ENCODE measurements around the gene PI4KA.

The PI4KA gene

DNA sequence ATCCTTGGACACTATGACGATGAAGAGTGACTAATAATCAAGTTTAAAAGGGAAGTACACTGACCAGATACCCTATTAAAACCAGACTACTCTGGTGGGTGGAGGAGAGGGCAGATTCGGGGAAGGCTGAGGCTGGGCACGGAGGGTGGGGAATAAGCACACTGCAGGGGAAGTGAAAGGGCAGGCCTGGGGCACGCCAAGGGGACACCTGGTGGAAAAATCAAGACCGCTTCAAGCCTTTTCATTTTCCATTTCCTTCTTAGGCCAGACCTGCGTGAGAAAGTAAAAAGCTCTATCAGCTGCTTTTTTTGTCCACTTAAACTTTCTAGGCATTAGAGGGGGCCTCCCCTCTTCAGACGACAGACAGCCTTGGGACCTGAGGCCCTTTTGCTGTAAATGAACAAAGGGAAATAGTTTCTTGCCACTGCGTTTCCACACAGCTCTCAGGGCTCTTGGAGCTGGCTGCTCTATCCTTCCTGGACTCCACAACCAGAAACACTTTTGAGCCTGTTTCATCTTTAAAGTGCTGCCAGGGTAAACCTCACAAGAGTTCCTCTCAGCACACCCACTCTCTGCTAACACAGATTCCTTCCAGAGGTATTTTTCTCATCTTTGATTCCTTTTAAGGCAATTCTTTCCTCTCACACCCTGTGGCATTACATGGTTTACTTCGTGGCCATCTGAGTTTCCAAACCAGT lies 109.7 kb downstream of the PI4KA start:
- Histone ChIP-seq H3K4me3 (ENCODE audit: low read length) (no peak overlapping the region), H3K27ac (ENCODE audit: low read depth, low read length) (peak overlapping the region; percentile 56), H3K36me3 (ENCODE audit: control insufficient read depth, insufficient read depth, low read length) (peaks cover 12% of the 10 kb centered on the region), H3K9ac (ENCODE audit: low read length) (no peak overlapping the region), H3K27me3 (ENCODE audit: control insufficient read depth, insufficient read depth, low read length) (no peaks in the 10 kb centered on the region), H3K4me1 (ENCODE audit: control insufficient read depth, insufficient read depth, low read length) (peaks cover 5% of the 10 kb centered on the region)

DNA sequence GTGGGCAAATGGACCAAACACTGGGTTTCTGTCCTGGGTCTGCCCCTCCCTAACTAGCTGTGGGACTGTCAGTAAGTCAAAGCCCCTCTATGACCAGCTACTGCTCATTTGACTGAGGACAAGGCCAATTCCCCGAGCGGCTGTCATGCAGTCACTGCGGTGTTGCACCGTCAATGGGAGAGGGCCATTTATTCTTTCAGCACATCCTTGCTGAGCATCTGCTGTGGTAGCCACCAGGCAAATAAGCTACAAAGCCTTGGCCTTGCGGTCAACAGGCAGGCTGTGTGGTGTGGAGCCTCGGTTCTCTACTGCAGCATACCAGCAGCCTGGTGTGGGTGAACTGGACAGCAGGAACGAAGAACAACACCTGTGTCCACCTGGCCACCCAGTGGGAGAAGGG lies 110.5 kb downstream of the PI4KA start:
- Histone ChIP-seq H3K4me3 (ENCODE audit: low read length) (no peak overlapping the region), H3K27me3 (ENCODE audit: control insufficient read depth, insufficient read depth, low read length) (no peaks in the 10 kb centered on the region), H3K27ac (ENCODE audit: low read depth, low read length) (no peak overlapping the region), H3K36me3 (ENCODE audit: control insufficient read depth, insufficient read depth, low read length) (peaks cover 12% of the 10 kb centered on the region), H3K9ac (ENCODE audit: low read length) (no peak overlapping the region), H3K4me1 (ENCODE audit: control insufficient read depth, insufficient read depth, low read length) (peaks cover 5% of the 10 kb centered on the region)

DNA sequence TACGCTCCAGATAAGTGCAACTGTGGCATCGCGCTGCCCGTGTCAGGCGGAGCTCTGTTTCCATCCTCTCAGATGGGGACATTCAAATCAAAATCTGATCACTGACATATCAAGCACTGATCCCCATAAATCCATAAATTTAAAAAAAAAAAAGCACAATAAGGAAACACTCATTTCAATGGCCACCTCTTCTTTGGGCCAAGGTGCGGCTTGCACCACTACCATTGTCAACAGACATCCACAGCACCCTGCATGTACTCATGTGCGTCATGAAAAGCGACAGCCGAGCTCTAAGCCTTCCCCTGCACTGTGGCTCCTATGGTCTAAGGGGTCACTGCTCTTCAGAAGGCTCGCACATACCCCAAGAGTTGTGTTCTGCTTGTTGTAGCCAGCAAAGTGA lies 111.4 kb downstream of the PI4KA start:
- Histone ChIP-seq H3K4me1 (ENCODE audit: control insufficient read depth, insufficient read depth, low read length) (peaks cover 5% of the 10 kb centered on the region), H3K4me3 (ENCODE audit: low read length) (no peak overlapping the region), H3K27ac (ENCODE audit: low read depth, low read length) (no peak overlapping the region), H3K27me3 (ENCODE audit: control insufficient read depth, insufficient read depth, low read length) (no peaks in the 10 kb centered on the region), H3K9ac (ENCODE audit: low read length) (no peak overlapping the region), H3K36me3 (ENCODE audit: control insufficient read depth, insufficient read depth, low read length) (peaks cover 14% of the 10 kb centered on the region)

DNA sequence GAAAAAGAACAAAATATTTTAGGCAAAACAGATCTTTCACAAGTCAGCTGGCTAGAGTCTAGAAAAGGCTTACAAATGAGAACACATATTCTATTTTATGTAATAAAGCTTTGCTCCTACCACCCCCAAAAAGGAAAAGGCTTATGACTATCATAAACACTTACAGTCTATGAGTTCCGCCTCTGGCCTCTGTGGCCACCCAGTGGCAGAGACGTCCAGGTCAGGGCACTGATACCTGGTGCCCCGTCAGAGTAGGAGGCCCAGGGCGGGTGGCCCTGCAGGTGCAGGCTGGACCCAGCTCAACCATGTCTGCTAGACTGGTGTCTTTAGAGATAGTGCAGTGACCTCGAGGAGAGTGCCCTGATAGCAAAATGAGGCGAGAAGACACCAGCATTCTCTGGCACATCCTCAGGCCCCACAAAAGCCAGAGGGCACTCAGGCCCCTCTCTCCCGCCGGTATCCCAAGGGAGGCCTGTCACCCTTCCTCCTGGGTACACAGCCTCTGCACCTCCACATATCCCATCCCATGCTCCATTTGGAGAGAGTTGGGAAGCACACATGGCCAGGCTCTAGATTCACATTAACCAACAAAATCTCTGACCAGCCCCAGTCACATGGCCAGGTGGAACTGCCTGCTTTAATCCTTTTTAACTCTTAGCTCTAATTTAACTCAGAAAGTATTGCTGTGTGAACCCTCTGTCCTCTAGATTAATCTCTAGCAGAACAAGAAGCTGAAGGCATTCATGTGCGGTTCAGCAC lies 112.0 kb downstream of the PI4KA start:
- Histone ChIP-seq H3K36me3 (ENCODE audit: control insufficient read depth, insufficient read depth, low read length) (peaks cover 19% of the 10 kb centered on the region), H3K9ac (ENCODE audit: low read length) (no peak overlapping the region), H3K27me3 (ENCODE audit: control insufficient read depth, insufficient read depth, low read length) (no peaks in the 10 kb centered on the region), H3K4me3 (ENCODE audit: low read length) (no peak overlapping the region), H3K4me1 (ENCODE audit: control insufficient read depth, insufficient read depth, low read length) (peaks cover 5% of the 10 kb centered on the region), H3K27ac (ENCODE audit: low read depth, low read length) (no peak overlapping the region)

DNA sequence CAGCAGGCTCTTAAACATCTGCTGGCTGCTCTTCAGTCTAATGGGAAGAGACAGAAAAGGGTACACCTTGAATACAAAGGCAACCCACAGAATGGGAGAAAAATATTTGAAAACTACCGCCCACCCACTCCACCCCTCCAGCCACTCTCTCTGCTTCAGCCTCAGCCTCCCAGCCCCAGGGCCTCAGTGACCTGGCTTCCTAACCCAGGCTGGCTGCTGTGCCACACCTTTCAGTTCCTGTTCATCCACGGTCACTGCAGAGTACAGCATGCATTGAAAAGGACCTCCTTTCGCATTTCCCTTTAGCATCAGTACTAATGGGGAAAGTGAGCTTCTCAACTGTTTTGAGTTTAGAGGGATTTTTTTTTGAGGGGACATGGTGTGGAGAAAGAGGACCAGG lies 113.5 kb downstream of the PI4KA start:
- H3K36me3 ChIP-seq (ENCODE audit: control insufficient read depth, insufficient read depth, low read length): peaks cover 24% of the 10 kb centered on the region
- H3K9ac ChIP-seq (ENCODE audit: low read length): no peak overlapping the region
- no peaks in the 10 kb centered on the region for H3K27me3 ChIP-seq (ENCODE audit: control insufficient read depth, insufficient read depth, low read length)
- no peaks in the 10 kb centered on the region for H3K4me1 ChIP-seq (ENCODE audit: control insufficient read depth, insufficient read depth, low read length)
- H3K4me3 ChIP-seq (ENCODE audit: low read length): no peak overlapping the region
- H3K27ac ChIP-seq (ENCODE audit: low read depth, low read length): no peak overlapping the region

DNA sequence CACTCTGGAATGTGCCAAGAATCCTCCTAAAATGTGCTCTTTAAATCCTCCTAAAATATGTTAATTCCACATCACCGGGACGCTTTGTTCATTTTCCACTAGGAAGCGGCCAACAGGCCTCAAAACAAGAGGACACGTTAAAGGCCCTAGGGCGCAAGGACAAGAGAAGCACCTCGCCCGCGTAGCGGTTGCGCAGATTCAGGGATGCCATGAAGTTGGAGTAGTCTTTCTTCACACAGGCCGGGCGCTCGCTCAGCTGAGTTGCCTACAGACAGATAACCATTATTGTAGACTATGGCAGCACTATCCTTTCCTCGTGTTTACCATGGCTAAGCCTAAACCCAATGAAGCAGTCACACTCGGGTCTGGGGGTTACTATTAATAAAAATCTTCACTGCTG lies 114.2 kb downstream of the PI4KA start:
- H3K27ac ChIP-seq (ENCODE audit: low read depth, low read length): no peak overlapping the region
- no peaks in the 10 kb centered on the region for H3K27me3 ChIP-seq (ENCODE audit: control insufficient read depth, insufficient read depth, low read length)
- no peak overlapping the region for H3K4me3 ChIP-seq (ENCODE audit: low read length)
- H3K4me1 ChIP-seq (ENCODE audit: control insufficient read depth, insufficient read depth, low read length): no peaks in the 10 kb centered on the region
- peaks cover 20% of the 10 kb centered on the region for H3K36me3 ChIP-seq (ENCODE audit: control insufficient read depth, insufficient read depth, low read length)
- no peak overlapping the region for H3K9ac ChIP-seq (ENCODE audit: low read length)

DNA sequence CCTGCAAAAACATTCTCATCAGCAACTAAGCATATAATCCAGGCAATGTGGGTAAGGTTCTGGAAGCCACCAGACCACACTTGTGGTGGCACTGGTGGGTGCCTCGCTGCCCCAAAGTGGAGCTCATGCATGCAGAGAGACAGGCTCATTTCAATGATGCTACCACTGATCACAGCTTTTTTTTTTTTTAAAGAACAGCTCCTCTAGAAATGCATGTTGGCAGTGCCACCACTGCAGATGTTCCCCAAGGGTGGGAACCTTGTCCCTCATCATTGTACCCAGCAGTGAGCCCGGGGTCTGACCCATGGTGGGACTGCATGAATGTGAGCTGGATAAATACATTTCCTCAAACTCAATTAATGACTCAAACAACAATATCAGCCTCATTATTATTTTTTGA lies 115.8 kb downstream of the PI4KA start:
- Histone ChIP-seq H3K27ac (ENCODE audit: low read depth, low read length) (no peak overlapping the region), H3K9ac (ENCODE audit: low read length) (no peak overlapping the region), H3K4me3 (ENCODE audit: low read length) (no peak overlapping the region), H3K27me3 (ENCODE audit: control insufficient read depth, insufficient read depth, low read length) (no peaks in the 10 kb centered on the region), H3K4me1 (ENCODE audit: control insufficient read depth, insufficient read depth, low read length) (no peaks in the 10 kb centered on the region), H3K36me3 (ENCODE audit: control insufficient read depth, insufficient read depth, low read length) (peaks cover 23% of the 10 kb centered on the region)

DNA sequence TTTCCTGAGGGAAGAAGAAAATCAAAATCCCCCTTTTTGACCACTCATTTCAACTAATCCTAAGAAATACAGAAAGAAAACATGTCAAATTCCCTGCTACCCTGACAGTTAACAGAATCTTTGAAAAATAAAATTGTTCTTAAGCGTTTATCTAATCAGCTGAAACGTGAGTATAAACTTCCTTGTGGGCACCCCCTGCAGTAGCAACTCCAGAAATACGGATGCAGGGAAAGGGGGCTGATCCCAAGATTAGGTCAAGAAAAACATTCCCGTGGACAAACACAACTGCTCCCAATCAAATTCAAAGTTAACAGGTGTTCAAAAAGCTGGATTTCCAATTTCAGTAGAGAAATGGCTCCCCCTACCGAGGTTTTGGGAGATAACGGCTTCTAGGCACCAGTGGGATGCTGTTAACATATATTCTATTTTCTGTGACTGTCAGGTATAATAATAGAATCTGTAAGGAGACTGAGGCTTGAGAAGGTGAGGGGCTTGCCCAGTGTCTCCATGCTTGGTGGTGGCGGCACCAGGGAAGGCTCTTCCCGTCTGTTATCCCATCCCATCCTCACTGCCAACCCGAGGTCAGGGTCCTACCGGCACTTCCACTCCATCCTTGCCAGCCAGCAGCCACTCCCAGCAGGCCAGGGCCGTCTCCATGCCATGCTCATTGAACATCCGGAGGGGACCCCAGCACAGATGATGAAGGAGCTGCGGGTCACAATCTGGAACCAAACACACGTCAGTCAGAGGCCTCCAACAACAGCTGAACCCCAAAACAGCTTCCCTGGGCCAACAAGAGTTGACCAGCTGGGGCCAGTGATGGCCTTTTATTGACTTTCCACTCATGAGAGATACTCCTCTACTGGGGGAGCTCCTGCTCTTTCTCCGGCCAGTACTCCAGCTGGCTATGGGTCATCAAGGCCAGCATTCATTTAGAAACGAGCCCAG lies 116.7 kb downstream of the PI4KA start:
- H3K4me3 ChIP-seq (ENCODE audit: low read length): no peak overlapping the region
- H3K27ac ChIP-seq (ENCODE audit: low read depth, low read length): no peak overlapping the region
- no peak overlapping the region for H3K9ac ChIP-seq (ENCODE audit: low read length)
- H3K27me3 ChIP-seq (ENCODE audit: control insufficient read depth, insufficient read depth, low read length): no peaks in the 10 kb centered on the region
- H3K36me3 ChIP-seq (ENCODE audit: control insufficient read depth, insufficient read depth, low read length): peaks cover 23% of the 10 kb centered on the region
- H3K4me1 ChIP-seq (ENCODE audit: control insufficient read depth, insufficient read depth, low read length): no peaks in the 10 kb centered on the region

DNA sequence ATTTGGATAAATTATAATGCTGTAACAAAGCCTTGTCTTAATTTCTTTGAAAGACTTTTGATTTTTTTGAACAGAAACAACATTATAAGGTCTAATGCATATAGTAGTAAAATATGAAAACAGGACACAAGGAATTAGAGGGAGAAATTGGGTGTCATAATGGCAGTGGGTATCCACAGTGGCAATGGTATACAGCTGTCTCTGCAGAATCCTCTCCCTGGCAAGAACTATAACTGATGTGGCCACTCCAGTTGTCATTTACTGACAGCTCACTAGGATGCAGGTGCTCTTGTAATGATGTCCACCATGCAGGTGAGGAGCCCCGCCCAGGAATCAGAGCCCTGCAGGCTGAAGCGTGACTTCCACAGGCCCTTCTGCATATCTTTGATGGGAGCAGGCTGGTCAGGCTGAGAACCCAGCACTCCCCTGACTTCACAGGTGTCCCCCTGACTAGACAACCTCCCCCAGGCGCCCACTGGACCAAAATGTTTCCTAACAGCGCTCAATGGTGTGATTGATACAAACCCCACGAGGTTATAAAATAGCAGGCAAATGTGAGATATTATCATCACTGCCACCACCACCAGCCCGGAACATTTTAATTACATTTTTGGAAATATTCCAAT lies 117.5 kb downstream of the PI4KA start:
- peaks cover 18% of the 10 kb centered on the region for H3K36me3 ChIP-seq (ENCODE audit: control insufficient read depth, insufficient read depth, low read length)
- H3K27me3 ChIP-seq (ENCODE audit: control insufficient read depth, insufficient read depth, low read length): no peaks in the 10 kb centered on the region
- no peak overlapping the region for H3K4me3 ChIP-seq (ENCODE audit: low read length)
- no peak overlapping the region for H3K9ac ChIP-seq (ENCODE audit: low read length)
- H3K4me1 ChIP-seq (ENCODE audit: control insufficient read depth, insufficient read depth, low read length): no peaks in the 10 kb centered on the region
- H3K27ac ChIP-seq (ENCODE audit: low read depth, low read length): no peak overlapping the region

DNA sequence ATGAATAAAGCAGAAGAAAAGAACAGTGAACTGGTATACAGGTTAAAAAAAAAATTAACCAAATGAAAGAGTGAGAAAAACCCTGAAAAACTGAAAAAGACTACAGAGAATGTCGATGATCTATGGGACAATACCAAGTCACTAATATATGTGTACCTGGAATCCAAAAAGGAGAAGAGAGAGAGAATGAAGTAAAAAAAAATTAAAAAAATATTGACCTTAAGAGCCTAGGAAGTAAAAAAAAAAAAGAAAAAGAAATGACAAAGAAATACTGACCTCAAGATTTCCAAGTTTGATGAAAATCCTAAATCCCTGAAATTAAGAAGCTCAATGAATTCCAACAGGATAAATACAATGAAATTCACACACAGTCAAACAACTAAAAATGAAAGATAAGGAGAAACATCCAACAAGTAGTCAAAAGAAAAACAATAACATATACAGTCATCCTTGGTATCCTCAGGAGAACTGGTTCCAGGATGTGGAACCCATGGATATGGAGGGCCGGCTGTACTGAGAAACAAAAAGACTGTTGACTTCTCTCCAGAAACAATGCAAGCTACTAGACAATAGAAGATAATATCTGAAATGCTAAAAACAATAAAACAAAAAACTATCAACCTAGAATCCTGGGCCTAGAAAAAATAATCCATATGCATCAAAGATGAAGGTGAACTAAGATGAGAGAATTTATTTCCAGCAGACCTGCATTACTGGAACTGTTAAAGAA lies 118.2 kb downstream of the PI4KA start:
- H3K4me3 ChIP-seq (ENCODE audit: low read length): no peak overlapping the region
- H3K27me3 ChIP-seq (ENCODE audit: control insufficient read depth, insufficient read depth, low read length): no peaks in the 10 kb centered on the region
- no peak overlapping the region for H3K9ac ChIP-seq (ENCODE audit: low read length)
- H3K36me3 ChIP-seq (ENCODE audit: control insufficient read depth, insufficient read depth, low read length): peaks cover 18% of the 10 kb centered on the region
- H3K4me1 ChIP-seq (ENCODE audit: control insufficient read depth, insufficient read depth, low read length): no peaks in the 10 kb centered on the region
- no peak overlapping the region for H3K27ac ChIP-seq (ENCODE audit: low read depth, low read length)

DNA sequence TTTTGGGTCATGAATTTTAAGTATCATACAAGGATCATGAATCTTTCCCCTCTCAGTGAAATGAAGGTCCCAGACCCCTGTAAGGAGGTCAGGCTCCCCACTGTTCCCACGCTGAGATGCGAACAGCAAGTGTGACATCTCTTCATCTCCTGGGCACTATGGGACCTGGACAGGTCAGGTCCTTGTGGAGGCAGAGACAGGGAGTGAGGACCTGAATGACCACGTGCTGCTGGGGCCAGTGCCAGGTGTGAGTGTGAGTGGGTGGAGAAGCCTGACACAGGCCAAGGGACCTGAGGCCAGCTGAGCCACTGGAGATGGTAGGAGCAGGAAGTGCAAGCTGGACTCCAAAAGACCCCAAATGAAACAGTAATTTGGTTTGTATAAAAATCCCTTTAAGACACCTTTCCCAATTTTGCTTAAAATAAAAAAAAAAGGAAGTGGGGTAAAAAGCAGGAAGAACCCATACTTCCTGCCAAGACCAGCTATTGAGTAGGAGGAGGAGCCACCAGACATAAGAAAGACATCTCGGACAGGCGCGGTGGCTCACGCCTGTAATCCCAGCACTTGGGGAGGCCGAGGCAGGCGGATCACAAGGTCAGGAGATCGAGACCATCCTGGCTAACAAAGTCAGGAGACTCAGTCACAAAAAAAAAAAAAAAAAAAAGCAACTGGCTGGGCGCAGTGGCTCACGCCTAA lies 120.1 kb downstream of the PI4KA start:
- H3K36me3 ChIP-seq (ENCODE audit: control insufficient read depth, insufficient read depth, low read length): peaks cover 18% of the 10 kb centered on the region
- no peak overlapping the region for H3K9ac ChIP-seq (ENCODE audit: low read length)
- H3K27ac ChIP-seq (ENCODE audit: low read depth, low read length): no peak overlapping the region
- H3K4me3 ChIP-seq (ENCODE audit: low read length): no peak overlapping the region
- H3K27me3 ChIP-seq (ENCODE audit: control insufficient read depth, insufficient read depth, low read length): no peaks in the 10 kb centered on the region
- H3K4me1 ChIP-seq (ENCODE audit: control insufficient read depth, insufficient read depth, low read length): no peaks in the 10 kb centered on the region

Measured in rectal smooth muscle tissue (tissue), 1 donor.